OCI-LY7 (cell line): ENCODE data around the gene TPT1.

Experiments used
- CTCF ChIP-seq: fragments of 200-600 bp; sonication (generic); conservative IDR thresholded peaks from 2 replicates; pipeline ENCODE4 v1.5.1; 2014; ENCODE audit warnings: mild to moderate bottlenecking, antibody characterized with exemption, low read length, moderate library complexity, mixed read lengths
- EZH2phosphoT487 ChIP-seq: fragments of 200-600 bp; sonication (generic); IDR thresholded peaks from 2 replicates; pipeline ENCODE4 v1.6.1; 2018; ENCODE audit warnings: low read depth, borderline replicate concordance, mild to moderate bottlenecking, mixed run types, antibody characterized with exemption, low read length, moderate library complexity, mixed read lengths

- no peak for TF ChIP-seq CTCF
- no peak for TF ChIP-seq EZH2phosphoT487
Observed at GRCh38 chr13:45385320-45385719, 44.3 kb upstream of the TPT1 start.
